ENCODE data around the gene RANBP10.
A peak's percentile ranks its signal among the peaks of the same experiment; 100 is the strongest.

Gene RANBP10

GRCh38 chr16:67807148-67807682, 855 bp upstream of the RANBP10 start:
- ATAC-seq (ENCODE audit: insufficient read depth, low read depth) = no peak

GRCh38 chr16:67805718-67806427, 487 bp downstream of the RANBP10 start:
- peak overlapping the region; percentile 92 for H3K4me2 ChIP-seq (ENCODE audit: insufficient read depth, low read length)
- TF ChIP-seq CTCF (IDR thresholded peaks at IDR 0.05; ENCODE audit: borderline replicate concordance, extremely low read depth, low read length, poor library complexity, severe bottlenecking) = no peak
- TF ChIP-seq EZH2 (IDR thresholded peaks at IDR 0.05; ENCODE audit: borderline replicate concordance, low read depth, low read length, severe bottlenecking) = no peak
- DNase-seq (peak; percentile 14), ATAC-seq (ENCODE audit: insufficient read depth, low read depth) (no peak)
- no peaks in the 10 kb centered on the region for H3K27me3 ChIP-seq (ENCODE audit: insufficient read depth, low read length, poor library complexity)
- peaks cover 51% of the 10 kb centered on the region for H3K79me2 ChIP-seq (ENCODE audit: insufficient read depth, low read length)
- peak overlapping the region; percentile 74 for H3K27ac ChIP-seq (ENCODE audit: low read length)
- peak overlapping the region; percentile 78 for H3K9ac ChIP-seq (ENCODE audit: low read depth, low read length)
- no peaks in the 10 kb centered on the region for H3K9me3 ChIP-seq (ENCODE audit: insufficient read depth, low read length, severe bottlenecking)
- peaks cover 35% of the 10 kb centered on the region for H3K36me3 ChIP-seq (ENCODE audit: insufficient read depth, low read length)
- H2AFZ ChIP-seq (ENCODE audit: low read depth, low read length) = peak overlapping the region; percentile 82
- H4K20me1 ChIP-seq (ENCODE audit: insufficient read depth, low read length) = no peaks in the 10 kb centered on the region; the same call in 1 of the 2 replicates
- H3K4me1 ChIP-seq (ENCODE audit: insufficient read depth, low read length) = peaks cover 36% of the 10 kb centered on the region
- H3K4me3 ChIP-seq (ENCODE audit: low read depth in 1 of 2, low read length in 2 of 2) = peak overlapping the region; percentile 86 to 91

More at GRCh38 chr16:67807148-67807682, 855 bp upstream of the RANBP10 start:
- H3K36me3 ChIP-seq (ENCODE audit: insufficient read depth, low read length) = peaks cover 22% of the 10 kb centered on the region
- H3K79me2 ChIP-seq (ENCODE audit: insufficient read depth, low read length) = peaks cover 37% of the 10 kb centered on the region
- no peaks in the 10 kb centered on the region for H3K27me3 ChIP-seq (ENCODE audit: insufficient read depth, low read length, poor library complexity)
- no peaks in the 10 kb centered on the region for H3K9me3 ChIP-seq (ENCODE audit: insufficient read depth, low read length, severe bottlenecking)
- TF ChIP-seq EZH2 (IDR thresholded peaks at IDR 0.05; ENCODE audit: borderline replicate concordance, low read depth, low read length, severe bottlenecking) = no peak
- no peak for TF ChIP-seq CTCF (IDR thresholded peaks at IDR 0.05; ENCODE audit: borderline replicate concordance, extremely low read depth, low read length, poor library complexity, severe bottlenecking)
- peak overlapping the region; percentile 82 for H2AFZ ChIP-seq (ENCODE audit: low read depth, low read length)
- H3K4me3 ChIP-seq (ENCODE audit: low read depth in 1 of 2, low read length in 2 of 2) = peak overlapping the region; percentile 86 to 91; a peak in 3 of 4 replicates
- DNase-seq = no peak
- peak overlapping the region; percentile 92 for H3K4me2 ChIP-seq (ENCODE audit: insufficient read depth, low read length)
- peak overlapping the region; percentile 78 for H3K9ac ChIP-seq (ENCODE audit: low read depth, low read length)
- H4K20me1 ChIP-seq (ENCODE audit: insufficient read depth, low read length) = no peaks in the 10 kb centered on the region; the same call in 1 of the 2 replicates
- H3K4me1 ChIP-seq (ENCODE audit: insufficient read depth, low read length) = peaks cover 32% of the 10 kb centered on the region
- no peak overlapping the region for H3K27ac ChIP-seq (ENCODE audit: low read length)

- Histone ChIP-seq H3K4me3 (ENCODE audit: low read depth in 1 of 2, low read length in 2 of 2) (peak overlapping the region; percentile 86 to 91; a peak in 3 of 4 replicates), H4K20me1 (ENCODE audit: insufficient read depth, low read length) (peaks cover 5% of the 10 kb centered on the region; the same call in 1 of the 2 replicates), H3K27me3 (ENCODE audit: insufficient read depth, low read length, poor library complexity) (no peaks in the 10 kb centered on the region), H3K4me2 (ENCODE audit: insufficient read depth, low read length) (peak overlapping the region; percentile 92), H3K36me3 (ENCODE audit: insufficient read depth, low read length) (peaks cover 44% of the 10 kb centered on the region), H3K4me1 (ENCODE audit: insufficient read depth, low read length) (peaks cover 36% of the 10 kb centered on the region), H3K9me3 (ENCODE audit: insufficient read depth, low read length, severe bottlenecking) (no peaks in the 10 kb centered on the region), H3K27ac (ENCODE audit: low read length) (peak overlapping the region; percentile 74; the same call in 1 of the 2 replicates), H3K79me2 (ENCODE audit: insufficient read depth, low read length) (peaks cover 59% of the 10 kb centered on the region), H2AFZ (ENCODE audit: low read depth, low read length) (peak overlapping the region; percentile 82; the same call in 1 of the 2 replicates), H3K9ac (ENCODE audit: low read depth, low read length) (peak overlapping the region; percentile 78)
- DNase-seq = no peak
- no peak for ATAC-seq (ENCODE audit: insufficient read depth, low read depth)
- no peak for TF ChIP-seq EZH2 (IDR thresholded peaks at IDR 0.05; ENCODE audit: borderline replicate concordance, low read depth, low read length, severe bottlenecking)
These were observed 1.4 kb downstream of the RANBP10 start for GRCh38 chr16:67804853-67805542.
